ENCODE data around the gene ST6GALNAC2.
"Not testable (repeated sequence)": the region's sequence is repeated elsewhere in the genome, so short reads cannot be mapped to it uniquely, and the experiment has no call there.

ST6GALNAC2 gene

GRCh38 chr17:76585649-76586593 lies at the start of gene ST6GALNAC2:
Gene ST6GALNAC2 (minus strand): TSS chr17:76585860. CDS start chr17:76585808, 52 bp downstream.
- peak; percentile 83 for DNase-seq

DNA sequence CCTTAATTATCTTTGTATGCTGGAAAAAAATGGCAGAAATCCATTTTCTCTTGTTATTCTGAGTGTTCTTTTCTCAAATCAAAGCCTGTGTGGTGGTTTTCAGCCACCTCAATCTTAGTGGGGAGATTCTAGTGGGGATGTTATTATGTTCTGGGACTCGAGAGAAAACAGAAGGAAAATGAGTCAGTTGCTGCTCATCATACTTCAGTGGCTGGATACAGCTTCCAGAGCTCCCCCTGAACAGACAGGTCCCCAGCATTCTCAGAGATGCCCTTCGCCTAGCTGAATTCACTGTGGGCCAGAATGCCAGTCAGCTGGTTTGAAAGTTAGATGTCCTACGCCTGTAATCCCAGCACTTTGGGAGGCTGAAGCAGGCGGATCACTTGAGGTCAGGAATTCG lies 49.4 kb upstream of the ST6GALNAC2 start:
- DNase-seq = no peak

- DNase-seq = no peak
Observed at GRCh38 chr17:76633628-76634328, 48.1 kb upstream of the ST6GALNAC2 start.

- DNase-seq = peak; percentile 43
Observed at GRCh38 chr17:76631821-76632565, 46.3 kb upstream of the ST6GALNAC2 start.

DNA sequence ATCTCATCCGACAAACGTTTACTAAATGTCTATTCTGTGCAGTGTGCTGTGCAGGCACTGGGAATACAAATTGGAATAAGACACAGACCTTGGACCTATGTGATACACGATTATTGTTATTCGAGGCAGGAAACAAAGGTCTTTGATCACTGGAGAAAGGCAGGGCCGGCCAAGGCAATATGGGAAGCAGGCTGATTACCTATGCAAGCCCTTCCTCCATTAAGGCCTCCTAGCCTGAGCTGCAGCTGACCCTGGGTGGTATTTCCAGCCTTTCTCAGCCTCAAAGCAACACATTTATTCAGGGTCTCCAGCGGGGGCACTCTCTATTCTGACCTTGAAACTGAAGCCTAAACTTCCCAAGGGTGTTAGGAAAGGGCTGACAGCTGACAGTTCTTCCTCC lies 44.5 kb upstream of the ST6GALNAC2 start:
- no peak for DNase-seq

DNA sequence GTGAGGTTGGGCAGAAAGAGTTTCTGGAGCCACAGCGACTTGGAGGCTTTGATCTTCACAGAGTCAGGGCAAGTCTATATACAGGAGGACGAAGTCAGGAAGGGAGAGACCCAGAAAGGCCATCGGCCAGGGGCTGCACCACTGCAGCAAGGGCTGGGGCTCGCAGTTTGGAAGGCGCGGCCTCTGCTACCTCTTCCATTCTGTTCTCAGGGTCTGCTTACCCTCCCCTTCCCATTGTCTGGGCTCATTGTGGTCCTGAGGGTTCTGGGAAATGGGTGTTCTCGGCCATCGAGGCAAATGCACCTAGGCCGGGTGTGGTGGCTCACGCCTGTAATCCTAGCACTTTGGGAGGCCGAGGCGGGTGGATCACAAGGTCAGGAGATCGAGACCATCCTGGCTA lies 41.9 kb upstream of the ST6GALNAC2 start:
- no peak for DNase-seq

- DNase-seq = no peak
Observed at GRCh38 chr17:76626442-76626841, 40.8 kb upstream of the ST6GALNAC2 start.

DNA sequence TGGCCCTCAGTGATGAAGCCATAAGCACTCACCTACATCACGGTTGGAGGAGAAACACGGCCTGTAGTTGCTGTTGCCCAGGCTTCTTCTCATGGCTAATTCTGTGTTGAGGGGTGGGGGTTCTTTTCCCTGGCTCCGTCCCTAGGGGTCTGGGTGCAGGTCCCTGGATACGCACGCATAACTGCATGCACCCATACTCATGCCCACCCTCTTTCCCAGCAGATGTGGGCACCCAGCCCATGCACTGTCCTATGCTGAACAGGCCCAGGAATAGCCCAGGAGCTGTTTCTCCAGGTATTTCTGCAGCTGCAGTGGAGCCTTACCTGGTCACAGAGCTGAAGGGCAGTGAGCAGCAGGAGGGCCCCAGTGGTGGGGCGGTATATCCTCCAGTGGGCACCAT lies 39.8 kb upstream of the ST6GALNAC2 start:
- DNase-seq = no peak

DNA sequence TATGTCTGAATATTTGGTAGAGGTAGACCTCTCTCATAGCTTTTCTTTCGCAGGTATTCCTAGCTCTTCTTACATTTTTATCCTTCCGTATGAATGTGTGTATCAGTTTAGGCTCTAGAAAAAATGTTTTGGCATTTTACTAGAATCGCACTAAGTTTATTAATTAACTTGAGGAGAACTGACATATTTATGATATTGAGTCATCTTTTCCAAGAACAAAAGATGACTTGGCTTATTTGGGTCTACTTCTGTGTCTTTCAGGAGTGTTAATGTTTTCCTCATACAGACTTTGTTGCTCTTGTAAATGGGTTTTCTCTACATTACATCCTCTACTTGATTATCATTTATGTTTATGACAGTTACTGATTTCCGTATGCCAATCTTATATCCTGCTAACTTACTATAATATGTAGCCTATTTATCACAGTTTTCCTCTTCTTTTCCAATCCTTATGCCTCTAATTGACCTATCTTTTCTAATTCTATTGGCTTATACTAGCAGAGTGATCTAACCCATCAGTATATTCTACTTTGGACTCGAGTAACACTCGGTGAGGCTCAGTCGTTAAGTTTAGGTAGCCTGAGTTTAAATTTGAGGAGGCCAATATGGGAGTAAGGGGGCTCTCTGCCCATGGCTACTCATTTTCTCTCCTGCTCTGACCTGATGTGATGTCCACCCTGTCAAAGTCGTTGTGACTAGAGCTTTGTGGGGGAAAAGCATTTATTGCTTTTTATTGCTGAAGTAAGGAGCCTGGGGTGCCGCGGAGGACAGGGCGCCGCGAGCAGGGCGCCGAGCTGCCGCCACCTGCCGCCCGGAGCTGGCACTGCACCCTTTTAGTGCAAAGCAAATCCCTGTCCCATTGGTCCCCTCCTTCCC lies 37.8 kb upstream of the ST6GALNAC2 start:
- DNase-seq = peak; percentile 62

DNA sequence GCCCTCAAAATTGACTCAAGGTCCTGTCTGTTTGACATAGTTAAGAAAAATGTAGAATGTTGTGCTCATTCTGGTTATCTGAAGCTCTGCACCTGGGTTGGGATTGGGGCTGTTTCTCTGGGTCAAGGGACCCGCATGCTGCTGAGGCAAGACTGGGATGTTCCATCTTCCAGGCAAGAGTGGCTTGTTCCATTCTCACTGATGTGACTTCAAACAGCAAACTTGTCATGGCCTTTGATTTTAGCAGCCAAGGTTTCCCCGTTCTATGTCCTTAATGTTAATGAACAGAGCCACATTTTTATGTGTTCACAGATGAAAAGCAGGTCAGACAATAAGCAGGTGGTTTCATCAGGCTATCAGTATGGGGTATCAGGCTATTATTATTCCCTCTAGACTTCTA lies 32.2 kb upstream of the ST6GALNAC2 start:
- DNase-seq = no peak

DNA sequence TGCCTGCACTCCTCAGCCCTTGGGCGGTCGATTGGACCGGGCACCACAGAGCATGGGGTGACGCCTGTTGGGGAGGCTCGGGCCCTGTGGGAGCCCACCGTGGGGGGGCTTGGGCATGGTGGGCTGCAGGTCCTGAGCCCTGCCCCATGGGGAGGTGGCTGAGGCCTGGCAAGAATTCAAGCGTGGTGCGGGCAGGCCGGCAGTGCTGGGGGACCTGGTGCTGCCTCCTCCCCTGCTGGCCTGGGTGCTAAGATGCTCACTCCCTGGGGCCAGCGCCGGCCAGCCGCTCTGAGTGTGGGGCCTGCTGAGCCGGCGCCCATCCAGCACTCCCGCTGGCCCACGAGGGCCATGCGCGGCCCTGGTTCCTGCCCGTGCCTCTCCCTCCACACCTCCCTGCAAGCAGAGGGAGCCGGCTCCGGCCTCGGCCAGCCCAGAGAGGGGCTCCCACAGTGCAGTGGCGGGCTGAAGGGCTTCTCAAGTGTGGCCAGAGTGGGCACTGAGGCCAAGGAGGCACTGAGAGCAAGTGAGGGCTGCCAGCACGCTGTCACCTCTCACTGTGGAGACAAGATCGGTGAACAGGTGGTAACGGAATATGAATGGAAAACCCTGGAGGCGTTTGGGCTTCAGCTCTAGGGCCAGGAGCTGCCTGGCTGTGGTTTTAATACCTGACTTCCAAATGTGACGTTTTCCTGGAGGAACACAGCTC lies 29.4 kb upstream of the ST6GALNAC2 start:
- no peak for DNase-seq

GRCh38 chr17:76614064-76614759 lies 28.6 kb upstream of the ST6GALNAC2 start:
- not testable (repeated sequence) for DNase-seq

GRCh38 chr17:76612977-76613851 lies 27.6 kb upstream of the ST6GALNAC2 start:
- DNase-seq = peak; percentile 20

GRCh38 chr17:76612465-76612864 lies 26.8 kb upstream of the ST6GALNAC2 start:
- DNase-seq = no peak

- DNase-seq = no peak
Observed at GRCh38 chr17:76611758-76612157, 26.1 kb upstream of the ST6GALNAC2 start.

DNA sequence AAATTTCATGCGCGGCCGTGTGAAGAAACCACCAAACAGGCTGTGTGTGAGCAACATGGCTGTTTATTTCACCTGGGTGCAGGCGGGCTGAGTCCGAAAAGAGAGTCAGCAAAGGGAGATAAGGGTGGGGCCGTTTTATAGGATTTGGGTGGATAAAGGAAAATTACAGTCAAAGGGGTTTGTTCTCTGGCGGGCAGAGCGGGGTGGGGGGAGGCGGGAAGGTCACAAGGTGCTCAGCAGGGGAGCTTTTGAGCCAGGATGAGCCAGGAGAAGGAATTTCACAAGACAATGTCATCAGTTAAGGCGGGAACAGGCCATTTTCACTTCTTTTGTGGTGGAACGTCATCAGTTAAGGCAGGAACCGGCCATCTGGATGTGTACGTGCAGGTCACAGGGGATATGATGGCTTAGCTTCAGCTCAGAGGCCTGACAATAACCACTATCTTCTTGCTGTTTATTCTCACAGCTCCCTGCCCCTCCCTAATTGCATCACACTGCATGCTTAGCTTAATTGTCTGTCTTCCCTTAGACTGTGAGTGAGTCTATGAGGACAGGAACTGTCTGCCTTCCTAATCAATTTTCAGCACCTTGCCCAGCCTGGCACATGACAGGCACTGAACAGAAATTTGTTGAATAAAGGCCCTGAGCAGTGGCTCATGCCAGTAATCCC lies 25.6 kb upstream of the ST6GALNAC2 start:
- DNase-seq = peak; percentile 70

GRCh38 chr17:76606685-76607084 lies 21.0 kb upstream of the ST6GALNAC2 start:
- DNase-seq = not testable (repeated sequence)

DNA sequence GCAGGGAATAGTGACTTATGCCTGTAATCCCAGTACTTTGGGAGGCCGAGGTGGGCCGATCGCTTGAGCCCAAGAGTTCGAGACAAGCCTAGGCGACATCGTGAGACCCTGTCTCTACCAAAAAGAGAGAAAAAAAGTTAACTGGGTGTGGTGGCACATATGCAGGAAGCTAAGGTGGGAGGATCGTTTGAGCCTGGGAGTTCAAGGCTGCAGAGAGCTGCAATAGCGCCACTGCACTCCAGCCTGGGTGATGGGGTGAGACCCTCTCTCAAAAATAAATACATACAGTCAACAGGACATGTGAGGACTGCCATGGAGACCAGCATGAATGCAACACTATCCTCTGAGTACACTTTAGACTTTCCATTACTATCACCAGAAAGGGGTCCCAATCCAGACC lies 15.4 kb upstream of the ST6GALNAC2 start:
- no peak for DNase-seq
